H9 (cell line): ENCODE measurements around the gene IL2. TPM values are rescaled to one million over a fixed set of nuclear protein-coding genes. Genes with fewer than 3 reads are reported as not detected.

Source experiments
- DNase-seq: peaks from one replicate; pipeline ENCODE4 v3.0.0-alpha.2; 2017
- H2AFZ ChIP-seq: one replicate; pipeline ENCODE4 v1.6.1; 2013; ENCODE audit warnings: mild to moderate bottlenecking, low read length, control low read depth, moderate library complexity
- H2AK5ac ChIP-seq: 2 replicates; pipeline ENCODE4 v1.6.1; 2013; ENCODE audit warnings: low read length, control low read depth, mixed read lengths; ENCODE audit not compliant: insufficient read length
- H2BK120ac ChIP-seq: one replicate; pipeline ENCODE4 v1.6.1; 2013; ENCODE audit warnings: low read depth, mild to moderate bottlenecking, low read length, control low read depth, inconsistent platforms; ENCODE audit not compliant: poor library complexity, severe bottlenecking
- H2BK12ac ChIP-seq: 2 replicates; pipeline ENCODE4 v1.6.1; 2013; ENCODE audit warnings: low read length, control low read depth, mixed read lengths, low read depth; ENCODE audit not compliant: insufficient read length
- H2BK15ac ChIP-seq: 2 replicates; pipeline ENCODE4 v1.6.1; 2013; ENCODE audit warnings: low read depth, low read length, control low read depth
- H2BK20ac ChIP-seq: one replicate; pipeline ENCODE4 v1.6.1; 2013; ENCODE audit warnings: low read depth, mild to moderate bottlenecking, low read length, control low read depth, inconsistent platforms; ENCODE audit not compliant: poor library complexity, severe bottlenecking
- H2BK5ac ChIP-seq: 2 replicates; pipeline ENCODE4 v1.6.1; 2013; ENCODE audit warnings: low read length, control low read depth, mixed read lengths; ENCODE audit not compliant: insufficient read length
- H3K14ac ChIP-seq: 2 replicates; pipeline ENCODE4 v1.6.1; 2013; ENCODE audit warnings: low read length, control low read depth; ENCODE audit not compliant: insufficient read depth
- H3K18ac ChIP-seq: 2 replicates; pipeline ENCODE4 v1.6.1; 2013; ENCODE audit warnings: low read depth, mild to moderate bottlenecking, mixed read lengths, low read length, control low read depth; ENCODE audit not compliant: insufficient read length
- H3K23ac ChIP-seq: 2 replicates; pipeline ENCODE4 v1.6.1; 2013; ENCODE audit warnings: low read length, control low read depth, mixed read lengths, low read depth; ENCODE audit not compliant: insufficient read length
- H3K23me2 ChIP-seq: 2 replicates; pipeline ENCODE4 v1.6.1; 2013; ENCODE audit warnings: low read depth, mild to moderate bottlenecking, mixed read lengths, low read length, control low read depth; ENCODE audit not compliant: insufficient read length, poor library complexity, severe bottlenecking
- H3K27ac ChIP-seq: 2 replicates; pipeline ENCODE4 v1.5.1; 2013; ENCODE audit warnings: low read length, control low read depth, mixed read lengths, low read depth; ENCODE audit not compliant: insufficient read length
- H3K27me3 ChIP-seq: 2 replicates; pipeline ENCODE4 v1.6.1; 2013; ENCODE audit warnings: low read length, control low read depth, inconsistent platforms; ENCODE audit not compliant: insufficient read depth
- H3K4ac ChIP-seq: 2 replicates; pipeline ENCODE4 v1.6.1; 2013; ENCODE audit warnings: low read depth, mild to moderate bottlenecking, control low read depth, inconsistent platforms, low read length, moderate library complexity
- H3K4me1 ChIP-seq: 2 replicates; pipeline ENCODE4 v1.6.1; 2013; ENCODE audit warnings: low read length, control low read depth, inconsistent platforms; ENCODE audit not compliant: insufficient read depth
- H3K4me2 ChIP-seq: 2 replicates; pipeline ENCODE4 v1.6.1; 2013; ENCODE audit warnings: low read length, control low read depth, mixed read lengths; ENCODE audit not compliant: insufficient read length, insufficient read depth
- H3K56ac ChIP-seq: 2 replicates; pipeline ENCODE4 v1.6.1; 2013; ENCODE audit warnings: low read depth, mild to moderate bottlenecking, mixed read lengths, low read length, control low read depth; ENCODE audit not compliant: insufficient read length
- H3K79me1 ChIP-seq: 2 replicates; pipeline ENCODE4 v1.6.1; 2013; ENCODE audit warnings: low read depth, mild to moderate bottlenecking, moderate library complexity, low read length, control low read depth, inconsistent platforms; ENCODE audit not compliant: insufficient read depth, poor library complexity, severe bottlenecking
- H3K79me2 ChIP-seq: 2 replicates; pipeline ENCODE4 v1.6.1; 2013; ENCODE audit warnings: low read length, control low read depth, inconsistent platforms; ENCODE audit not compliant: insufficient read depth
- H3K9ac ChIP-seq: 2 replicates; pipeline ENCODE4 v1.6.1; 2013; ENCODE audit warnings: low read length, control low read depth, mixed read lengths; ENCODE audit not compliant: insufficient read length; ENCODE audit errors: extremely low read depth
- H3K9me3 ChIP-seq: one replicate; pipeline ENCODE4 v1.6.1; 2013; ENCODE audit warnings: low read depth, low read length, inconsistent platforms; ENCODE audit not compliant: control insufficient read depth
- H3T11ph ChIP-seq: one replicate; pipeline ENCODE4 v1.6.1; 2013; ENCODE audit warnings: mild to moderate bottlenecking, low read length, control low read depth, inconsistent platforms
- H4K20me1 ChIP-seq: one replicate; pipeline ENCODE4 v1.6.1; 2013; ENCODE audit not compliant: control insufficient read depth, insufficient read length, insufficient read depth
- H4K5ac ChIP-seq: 2 replicates; pipeline ENCODE4 v1.6.1; 2013; ENCODE audit warnings: low read depth, mild to moderate bottlenecking, mixed read lengths, low read length, control low read depth; ENCODE audit not compliant: insufficient read length
- H4K8ac ChIP-seq: replicated peaks from 2 replicates; pipeline ENCODE4 v1.6.1; 2013; ENCODE audit warnings: low read length, control low read depth, mixed read lengths, low read depth; ENCODE audit not compliant: insufficient read length
- H4K91ac ChIP-seq: 2 replicates; pipeline ENCODE4 v1.6.1; 2013; ENCODE audit warnings: low read depth, mild to moderate bottlenecking, moderate library complexity, mixed read lengths, low read length, control low read depth; ENCODE audit not compliant: insufficient read length
- H3K27ac Mint-ChIP-seq, 3 experiments: 2 replicates in 2 of 3; 3 replicates in 1 of 3; pipeline ENCODE4 v1.8.0; 2020 to 2021; ENCODE audit warnings: mixed read lengths in 3 of 3, mild to moderate bottlenecking in 1 of 3, moderate library complexity in 1 of 3
- H3K27me3 Mint-ChIP-seq: 2 replicates; pipeline ENCODE4 v1.8.0; 2021; ENCODE audit warnings: low read depth, mild to moderate bottlenecking, moderate library complexity, mixed read lengths
- H3K36me3 Mint-ChIP-seq, 3 experiments: 2 replicates in 2 of 3; 3 replicates in 1 of 3; pipeline ENCODE4 v1.8.0; 2020 to 2021; ENCODE audit warnings: low read depth in 3 of 3, mixed read lengths in 3 of 3; ENCODE audit not compliant: insufficient read depth in 1 of 3
- H3K4me1 Mint-ChIP-seq, 2 experiments: 2 replicates each; pipeline ENCODE4 v1.8.0; 2020; ENCODE audit warnings: mixed read lengths in 2 of 2
- H3K4me3 Mint-ChIP-seq, 2 experiments: 2 replicates in 1 of 2; 3 replicates in 1 of 2; pipeline ENCODE4 v1.8.0; 2020 to 2021; ENCODE audit warnings: mild to moderate bottlenecking in 2 of 2, mixed read lengths in 2 of 2, moderate library complexity in 1 of 2
- H3K9me3 Mint-ChIP-seq, 2 experiments: 2 replicates in 1 of 2; 3 replicates in 1 of 2; pipeline ENCODE4 v1.8.0; 2020; ENCODE audit warnings: mild to moderate bottlenecking in 2 of 2, mixed read lengths in 2 of 2, moderate library complexity in 1 of 2
- WGBS: extraction: QIAGEN DNeasy Blood & Tissue Kit; methylation state at CpG from one replicate; pipeline ENCODE4 v1.1.7; 2013; ENCODE audit warnings: missing lambda C conversion rate, low lambda C conversion rate, mixed read lengths; ENCODE audit not compliant: insufficient read length; ENCODE audit errors: extremely low coverage; 5-methylcytosine and 5-hydroxymethylcytosine counted together
- total RNA-seq: library from RNA; stranded (reverse); gene quantifications from 2 replicates; pipeline ENCODE4 v1.2.1, GENCODE V29; 2021
- TF ChIP-seq, protein P1 (sequence below): fragments of 200-600 bp; sonication (generic); conservative IDR thresholded peaks from 3 replicates; pipeline ENCODE4 v1.8.0; 2021; ENCODE audit warnings: antibody characterized with exemption, mild to moderate bottlenecking

Gene IL2
- total RNA-seq, 1 experiment from 2014 or later: not detected

GRCh38 chr4:122479935-122480416 lies 23.5 kb upstream of the IL2 start:
- Histone ChIP-seq H2AFZ (no peak overlapping the region), H3K79me2 (no peaks in the 10 kb centered on the region), H4K5ac (no peak overlapping the region), H4K8ac (no peak overlapping the region), H3K56ac (no peak overlapping the region), H2BK120ac (no peak overlapping the region), H3K4ac (no peak overlapping the region), H4K91ac (no peak overlapping the region), H2BK12ac (no peak overlapping the region), H2AK5ac (no peak overlapping the region), H3K4me1 (no peaks in the 10 kb centered on the region), H3K27me3 (no peaks in the 10 kb centered on the region), H3T11ph (no peak overlapping the region), H3K4me2 (no peak overlapping the region), H3K14ac (no peak overlapping the region), H2BK5ac (no peak overlapping the region), H4K20me1 (no peaks in the 10 kb centered on the region), H3K9me3 (no peaks in the 10 kb centered on the region), H3K23ac (no peak overlapping the region), H2BK20ac (no peak overlapping the region), H3K9ac (no peak overlapping the region), H2BK15ac (no peak overlapping the region), H3K27ac (no peak overlapping the region), H3K79me1 (no peaks in the 10 kb centered on the region), H3K23me2 (no peaks in the 10 kb centered on the region), H3K18ac (no peak overlapping the region)
- H3K36me3 Mint-ChIP-seq: no peaks in the 10 kb centered on the region
- no peak overlapping the region for H3K4me3 Mint-ChIP-seq
- WGBS: 100% methylated on average over 1 of the region's 5 CpGs
- H3K27me3 Mint-ChIP-seq: no peaks in the 10 kb centered on the region
- no peak overlapping the region for H3K27ac Mint-ChIP-seq
- no peak for DNase-seq
- H3K9me3 Mint-ChIP-seq: peaks cover 0 to 6% of the 10 kb centered on the region in 2 experiments; a peak in 2 of 5 replicates
- TF ChIP-seq, protein P1, sequence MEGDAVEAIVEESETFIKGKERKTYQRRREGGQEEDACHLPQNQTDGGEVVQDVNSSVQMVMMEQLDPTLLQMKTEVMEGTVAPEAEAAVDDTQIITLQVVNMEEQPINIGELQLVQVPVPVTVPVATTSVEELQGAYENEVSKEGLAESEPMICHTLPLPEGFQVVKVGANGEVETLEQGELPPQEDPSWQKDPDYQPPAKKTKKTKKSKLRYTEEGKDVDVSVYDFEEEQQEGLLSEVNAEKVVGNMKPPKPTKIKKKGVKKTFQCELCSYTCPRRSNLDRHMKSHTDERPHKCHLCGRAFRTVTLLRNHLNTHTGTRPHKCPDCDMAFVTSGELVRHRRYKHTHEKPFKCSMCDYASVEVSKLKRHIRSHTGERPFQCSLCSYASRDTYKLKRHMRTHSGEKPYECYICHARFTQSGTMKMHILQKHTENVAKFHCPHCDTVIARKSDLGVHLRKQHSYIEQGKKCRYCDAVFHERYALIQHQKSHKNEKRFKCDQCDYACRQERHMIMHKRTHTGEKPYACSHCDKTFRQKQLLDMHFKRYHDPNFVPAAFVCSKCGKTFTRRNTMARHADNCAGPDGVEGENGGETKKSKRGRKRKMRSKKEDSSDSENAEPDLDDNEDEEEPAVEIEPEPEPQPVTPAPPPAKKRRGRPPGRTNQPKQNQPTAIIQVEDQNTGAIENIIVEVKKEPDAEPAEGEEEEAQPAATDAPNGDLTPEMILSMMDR: no peak
- H3K4me1 Mint-ChIP-seq: no peaks in the 10 kb centered on the region
